Transverse colon (tissue), 4 donors: ENCODE results near the gene KIAA1328.

ENCODE experiments used
- POLR2AphosphoS5 ChIP-seq, 3 donors: sonication (generic); formaldehyde crosslinking; IDR thresholded peaks; one replicate each; pipeline ENCODE4 v1.6.1; 2016; ENCODE audit warnings: antibody characterized with exemption in 3 of 3
- TF ChIP-seq, protein P1 (sequence below), 5 experiments: fragments of 200-600 bp in 3 of 5; fragments of 450-650 bp in 2 of 5; sonication (generic) in 3 of 5; IDR thresholded peaks; 1 replicate in 2 of 5; 2 replicates in 3 of 5; pipeline ENCODE4 v1.5.1; 2016 to 2017; ENCODE audit warnings: antibody characterized with exemption in 5 of 5, inconsistent platforms in 3 of 5, mild to moderate bottlenecking in 2 of 5, moderate library complexity in 1 of 5

DNA sequence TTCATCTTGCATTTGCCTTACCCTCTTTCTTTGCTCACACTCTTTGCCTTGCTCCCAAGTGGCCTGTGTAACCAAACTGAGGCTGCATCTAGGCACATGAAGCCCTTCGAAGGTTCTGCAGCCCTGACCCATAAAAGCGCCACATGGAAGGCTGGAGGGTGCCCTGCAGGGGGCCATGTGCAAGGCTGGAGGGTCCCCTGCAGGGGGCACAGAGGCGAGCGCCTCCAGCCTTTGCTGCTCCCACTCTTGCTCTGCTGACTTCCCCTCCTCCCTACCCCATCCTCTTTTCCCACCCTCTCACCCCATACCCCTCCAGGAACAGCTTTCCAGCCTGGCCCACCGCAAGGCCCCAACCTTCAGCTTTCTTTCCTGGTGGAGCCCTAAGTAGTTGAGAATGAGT, 419.4 kb downstream of the KIAA1328 start:
- TF ChIP-seq, protein P1, sequence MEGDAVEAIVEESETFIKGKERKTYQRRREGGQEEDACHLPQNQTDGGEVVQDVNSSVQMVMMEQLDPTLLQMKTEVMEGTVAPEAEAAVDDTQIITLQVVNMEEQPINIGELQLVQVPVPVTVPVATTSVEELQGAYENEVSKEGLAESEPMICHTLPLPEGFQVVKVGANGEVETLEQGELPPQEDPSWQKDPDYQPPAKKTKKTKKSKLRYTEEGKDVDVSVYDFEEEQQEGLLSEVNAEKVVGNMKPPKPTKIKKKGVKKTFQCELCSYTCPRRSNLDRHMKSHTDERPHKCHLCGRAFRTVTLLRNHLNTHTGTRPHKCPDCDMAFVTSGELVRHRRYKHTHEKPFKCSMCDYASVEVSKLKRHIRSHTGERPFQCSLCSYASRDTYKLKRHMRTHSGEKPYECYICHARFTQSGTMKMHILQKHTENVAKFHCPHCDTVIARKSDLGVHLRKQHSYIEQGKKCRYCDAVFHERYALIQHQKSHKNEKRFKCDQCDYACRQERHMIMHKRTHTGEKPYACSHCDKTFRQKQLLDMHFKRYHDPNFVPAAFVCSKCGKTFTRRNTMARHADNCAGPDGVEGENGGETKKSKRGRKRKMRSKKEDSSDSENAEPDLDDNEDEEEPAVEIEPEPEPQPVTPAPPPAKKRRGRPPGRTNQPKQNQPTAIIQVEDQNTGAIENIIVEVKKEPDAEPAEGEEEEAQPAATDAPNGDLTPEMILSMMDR (IDR thresholded peaks at IDR 0.05), result no peak
- no peak for TF ChIP-seq POLR2AphosphoS5 (IDR thresholded peaks at IDR 0.05)
